ENCODE results near the gene OR51E1. TPM values are rescaled to one million over a fixed set of nuclear protein-coding genes. Genes with fewer than 3 reads are reported as not detected.

Gene OR51E1
- total RNA-seq, 1 donor from 2014 or later, result not detected

DNA sequence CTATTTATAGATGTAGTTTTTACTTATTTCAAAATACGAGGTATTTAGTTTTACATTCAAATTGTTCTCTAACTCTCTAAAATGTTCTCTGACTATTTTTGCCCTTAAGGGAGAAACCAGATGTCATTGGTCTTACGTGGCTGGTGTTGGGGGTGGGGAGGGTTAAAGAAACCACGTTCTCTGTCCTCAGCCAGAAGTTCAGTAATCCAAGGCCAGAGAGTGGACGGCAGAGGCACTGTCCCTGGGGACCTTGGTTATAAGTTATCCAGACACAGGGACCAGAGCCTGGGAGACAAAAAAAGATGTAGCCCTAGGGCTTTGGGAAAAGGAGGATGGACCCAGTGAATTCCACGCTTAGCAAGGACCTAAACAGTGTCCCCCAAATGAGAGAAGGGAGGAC lies 706 bp upstream of the OR51E1 start:
- TF ChIP-seq CTCF (IDR thresholded peaks at IDR 0.05; ENCODE audit: insufficient read depth, low read length, poor library complexity, severe bottlenecking), result no peak
- Histone ChIP-seq H3K4me3 (ENCODE audit: low read depth, low read length) (no peak overlapping the region), H3K36me3 (ENCODE audit: control insufficient read depth, insufficient read depth, low read length) (no peaks in the 10 kb centered on the region), H3K27me3 (ENCODE audit: control insufficient read depth, insufficient read depth, low read length) (no peaks in the 10 kb centered on the region)
- no peak for DNase-seq (ENCODE audit: low read depth)

GRCh38 chr11:4644233-4644632 lies 451 bp downstream of the OR51E1 start:
- H3K27me3 ChIP-seq (ENCODE audit: control insufficient read depth, insufficient read depth, low read length), result no peaks in the 10 kb centered on the region
- DNase-seq (ENCODE audit: low read depth), result no peak
- H3K36me3 ChIP-seq (ENCODE audit: control insufficient read depth, insufficient read depth, low read length), result no peaks in the 10 kb centered on the region
- H3K4me3 ChIP-seq (ENCODE audit: low read depth, low read length), result no peak overlapping the region
- no peak for TF ChIP-seq CTCF (IDR thresholded peaks at IDR 0.05; ENCODE audit: insufficient read depth, low read length, poor library complexity, severe bottlenecking)

DNA sequence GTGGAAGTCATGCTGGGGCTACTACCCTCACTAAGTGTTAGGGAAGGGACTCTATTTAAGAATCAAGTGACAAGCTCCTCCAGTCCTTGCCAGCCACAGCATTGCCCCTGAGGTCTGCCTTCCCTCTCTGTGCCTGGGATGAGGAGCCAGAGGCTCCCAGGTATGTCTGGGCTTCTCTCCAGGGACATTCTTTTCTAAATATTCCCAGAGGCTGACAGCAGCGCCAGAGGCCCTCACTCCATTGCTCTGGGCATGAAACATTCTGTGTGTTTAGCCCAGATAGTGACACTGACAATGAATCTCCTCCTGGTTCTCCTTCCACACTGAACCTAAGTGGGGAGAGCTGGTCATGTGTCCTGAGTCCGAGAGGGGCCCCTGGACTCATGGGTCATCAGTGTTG lies 2.2 kb downstream of the OR51E1 start:
- DNase-seq (ENCODE audit: low read depth), result no peak
- no peaks in the 10 kb centered on the region for H3K27me3 ChIP-seq (ENCODE audit: control insufficient read depth, insufficient read depth, low read length)

DNA sequence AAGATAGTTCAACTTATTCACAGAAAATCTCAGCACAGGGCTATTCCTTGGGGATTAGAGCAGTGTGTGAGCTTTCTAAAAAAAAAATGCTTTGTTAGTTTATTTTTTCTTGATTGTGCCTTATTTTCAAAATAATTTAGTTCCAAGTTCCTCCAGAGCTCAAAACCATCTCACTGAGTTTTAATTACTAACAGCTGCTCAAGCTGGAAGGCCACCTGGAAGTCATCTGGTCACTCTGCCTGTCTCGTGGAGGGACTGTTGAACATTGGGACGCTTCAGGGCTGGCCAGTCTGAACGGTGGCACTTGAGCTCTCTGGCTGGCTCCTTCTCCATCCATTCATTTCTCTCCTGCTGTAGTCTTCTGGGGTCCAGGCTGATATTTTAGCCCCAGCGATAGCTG lies 4.0 kb downstream of the OR51E1 start:
- H3K4me3 ChIP-seq (ENCODE audit: low read depth, low read length), result no peak overlapping the region
- H3K27me3 ChIP-seq (ENCODE audit: control insufficient read depth, insufficient read depth, low read length), result no peaks in the 10 kb centered on the region
- H3K36me3 ChIP-seq (ENCODE audit: control insufficient read depth, insufficient read depth, low read length), result no peaks in the 10 kb centered on the region
- DNase-seq (ENCODE audit: low read depth), result no peak
- TF ChIP-seq CTCF (IDR thresholded peaks at IDR 0.05; ENCODE audit: insufficient read depth, low read length, poor library complexity, severe bottlenecking), result no peak

More for the DNA sequence above, 2.2 kb downstream of the OR51E1 start:
- Histone ChIP-seq H3K36me3 (ENCODE audit: control insufficient read depth, insufficient read depth, low read length) (no peaks in the 10 kb centered on the region), H3K4me3 (ENCODE audit: low read depth, low read length) (no peak overlapping the region)
- TF ChIP-seq CTCF (IDR thresholded peaks at IDR 0.05; ENCODE audit: insufficient read depth, low read length, poor library complexity, severe bottlenecking), result no peak

- DNase-seq (ENCODE audit: low read depth), result no peak
- no peak for TF ChIP-seq CTCF (IDR thresholded peaks at IDR 0.05; ENCODE audit: insufficient read depth, low read length, poor library complexity, severe bottlenecking)
- no peak overlapping the region for H3K4me3 ChIP-seq (ENCODE audit: low read depth, low read length)
- no peaks in the 10 kb centered on the region for H3K36me3 ChIP-seq (ENCODE audit: control insufficient read depth, insufficient read depth, low read length)
- H3K27me3 ChIP-seq (ENCODE audit: control insufficient read depth, insufficient read depth, low read length), result no peaks in the 10 kb centered on the region
These were observed 11.0 kb downstream of the OR51E1 start for GRCh38 chr11:4654635-4655369.

All from kidney epithelial cell (primary cell).